GM18502 (cell line): Measurements from ENCODE around the gene THBS3.
"Not testable (repeated sequence)": the region's sequence is repeated elsewhere in the genome, so short reads cannot be mapped to it uniquely, and the experiment has no call there.

Experiments used
- ATAC-seq: cut with Tn5 transposase; IDR thresholded peaks from one replicate; pipeline ENCODE4 v1.9.1; 2021; ENCODE audit warnings: mild to moderate bottlenecking; ENCODE audit not compliant: unreplicated experiment, poor library complexity

Gene THBS3

DNA sequence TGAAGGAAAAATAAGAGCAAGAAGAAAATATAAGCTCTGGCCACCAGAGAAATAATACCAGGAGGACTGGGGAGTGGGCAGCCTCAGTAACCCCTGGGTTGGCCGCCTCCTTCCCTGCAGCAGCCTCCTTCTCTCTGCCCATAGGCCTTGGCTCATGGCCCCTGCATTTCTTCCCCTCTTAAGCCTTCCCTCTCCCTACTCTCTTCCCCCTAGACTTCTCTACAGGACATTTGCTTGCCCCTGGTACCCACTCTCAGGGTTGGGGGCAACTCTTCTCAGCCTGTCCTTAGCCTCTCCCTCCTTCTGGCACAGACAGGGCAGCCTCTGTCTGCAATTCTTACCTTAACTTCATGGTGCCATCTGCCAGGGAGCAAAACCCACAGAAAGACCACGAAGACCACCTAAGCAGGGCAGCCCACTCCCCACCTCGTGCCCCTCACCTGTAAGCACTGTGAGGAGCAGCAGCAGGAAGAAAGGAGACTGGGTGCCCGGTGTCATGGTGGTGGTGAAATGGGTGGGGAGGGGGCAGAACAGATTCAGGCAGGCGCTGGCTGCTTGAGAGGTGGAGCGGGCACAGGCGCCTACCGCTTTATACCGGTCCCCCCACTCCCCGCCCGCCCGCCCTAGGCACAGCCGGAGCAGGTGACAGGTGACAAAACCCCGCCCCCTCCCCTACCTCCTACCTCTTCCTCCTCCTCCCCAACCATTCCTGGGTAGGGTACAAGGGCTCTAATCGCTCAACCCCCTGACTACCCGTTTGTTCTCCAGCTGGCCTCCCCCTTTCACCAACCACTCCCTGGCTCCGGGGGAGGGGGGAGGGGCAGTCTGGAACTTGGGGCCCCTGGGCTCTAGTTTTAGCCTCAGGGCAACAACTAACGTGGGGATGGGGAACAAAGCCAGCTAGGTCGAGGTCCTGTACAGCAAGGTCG is 15.1 kb downstream of the THBS3 start:
- ATAC-seq, result no peak

DNA sequence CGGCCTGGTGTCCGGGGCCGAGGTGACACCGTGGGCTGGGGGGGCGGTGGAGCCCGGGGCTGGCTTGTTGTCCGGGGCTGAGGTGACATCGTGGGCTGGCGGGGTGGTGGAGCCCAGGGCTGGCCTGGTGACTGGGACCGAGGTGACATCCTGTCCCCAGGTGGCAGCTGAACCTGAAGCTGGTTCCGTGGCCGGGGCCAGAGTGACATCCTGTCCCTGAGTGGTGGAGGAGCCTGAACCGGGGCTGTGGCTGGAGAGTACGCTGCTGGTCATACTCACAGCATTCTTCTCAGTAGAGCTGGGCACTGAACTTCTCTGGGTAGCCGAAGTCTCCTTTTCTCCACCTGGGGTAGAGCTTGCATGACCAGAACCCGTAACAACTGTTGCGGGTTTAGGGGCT is 15.8 kb downstream of the THBS3 start:
- no peak for ATAC-seq

- not testable (repeated sequence) for ATAC-seq
These were observed 17.8 kb downstream of the THBS3 start for GRCh38 chr1:155189926-155190325.

DNA sequence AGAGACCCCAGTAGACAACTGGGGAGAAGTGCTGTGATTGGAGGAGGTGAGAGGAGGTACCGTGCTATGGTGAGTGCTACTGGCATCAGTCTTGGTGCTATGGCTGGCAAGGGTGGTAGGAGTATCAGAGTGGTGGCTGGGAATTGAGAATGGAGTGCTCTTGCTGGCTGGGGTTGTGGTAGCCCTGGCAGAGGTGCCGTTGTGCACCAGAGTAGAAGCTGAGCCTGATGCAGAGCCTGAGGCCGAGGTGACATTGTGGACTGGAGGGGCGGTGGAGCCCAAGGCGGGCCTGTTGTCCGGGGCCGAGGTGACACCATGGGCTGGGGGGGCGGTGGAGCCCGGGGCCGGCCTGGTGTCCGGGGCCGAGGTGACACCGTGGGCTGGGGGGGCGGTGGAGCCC is 19.4 kb downstream of the THBS3 start:
- no peak for ATAC-seq

GRCh38 chr1:155187456-155187891 is 20.2 kb downstream of the THBS3 start:
- ATAC-seq, result no peak

DNA sequence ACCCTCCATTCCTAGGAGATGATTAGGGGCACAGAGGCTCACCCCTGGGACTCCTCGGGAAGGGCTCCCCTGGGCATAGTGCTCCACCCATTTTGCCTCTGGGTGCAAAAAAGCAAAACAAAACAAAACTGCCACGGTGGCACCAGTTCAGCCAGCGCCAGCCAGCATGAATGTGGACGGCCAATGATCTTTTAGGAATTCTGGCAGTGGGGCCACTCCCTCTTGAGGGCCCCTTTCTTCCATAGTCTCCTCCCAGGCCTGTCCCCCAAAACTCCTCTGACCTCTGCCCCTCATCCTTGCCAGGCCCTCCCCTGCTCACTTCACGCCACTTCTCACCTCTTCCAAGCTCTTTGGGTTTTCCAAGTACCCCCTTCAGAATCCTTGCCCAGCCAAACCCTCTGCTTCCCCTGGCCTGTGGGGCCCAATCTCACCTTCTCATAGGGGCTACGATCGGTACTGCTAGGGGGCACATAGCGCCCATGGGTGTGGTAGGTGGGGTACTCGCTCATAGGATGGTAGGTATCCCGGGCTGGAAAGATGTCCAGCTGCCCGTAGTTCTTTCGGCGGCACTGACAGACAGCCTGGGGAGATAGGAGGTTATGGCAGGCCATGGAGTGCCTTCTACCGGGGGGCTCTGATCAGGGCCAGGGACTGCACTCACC is 20.8 kb downstream of the THBS3 start:
- ATAC-seq, result no peak

- ATAC-seq, result no peak
These were observed 21.5 kb downstream of the THBS3 start for GRCh38 chr1:155186067-155186793.

- peak; percentile 6 for ATAC-seq
These were observed 22.0 kb downstream of the THBS3 start for GRCh38 chr1:155185783-155186066.

DNA sequence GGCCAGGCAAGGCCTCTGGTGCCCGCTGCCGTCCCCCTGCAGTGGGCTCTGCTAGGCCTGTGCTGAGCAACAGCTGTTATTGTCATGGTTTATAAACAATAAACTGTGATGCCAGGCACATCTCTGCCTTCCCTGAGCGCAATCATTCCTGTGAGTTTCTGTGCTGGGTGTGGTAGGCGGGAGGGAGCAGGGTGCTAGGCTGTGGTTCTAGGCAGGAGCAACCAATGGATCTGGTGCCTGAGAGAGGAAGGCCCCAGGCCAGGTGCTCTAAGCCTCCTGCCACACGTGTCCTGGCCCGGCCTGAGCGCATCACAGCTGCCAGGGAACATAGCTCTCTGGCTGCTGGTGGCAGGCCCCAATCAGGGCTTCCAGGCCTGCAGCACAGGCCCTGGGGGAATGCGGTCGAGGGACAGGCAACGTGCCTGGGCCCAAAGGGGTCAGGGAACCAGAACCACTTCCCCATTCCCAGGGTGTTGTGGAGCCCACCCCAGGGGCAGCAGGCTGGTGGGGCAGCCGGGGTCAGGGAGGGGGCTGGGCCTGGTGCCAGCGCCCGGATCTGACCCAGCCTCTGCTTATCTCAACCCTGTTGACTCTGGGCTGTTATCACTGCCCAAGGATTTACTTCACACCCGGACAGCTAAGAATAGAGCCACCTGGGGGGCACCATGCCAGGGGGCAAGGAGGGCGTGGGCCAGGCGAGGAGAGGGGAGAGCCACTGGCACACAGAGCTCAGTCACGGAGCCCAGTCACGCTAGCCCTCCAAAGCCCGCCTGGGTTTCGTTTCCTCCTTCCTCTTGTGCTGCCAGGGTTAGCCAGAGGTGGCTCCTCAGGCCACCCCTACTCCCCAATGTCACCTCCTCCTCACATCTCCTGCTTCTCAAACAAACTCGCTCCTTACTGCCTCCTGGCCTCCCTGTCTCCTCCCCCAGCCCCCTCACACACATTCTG is 22.6 kb downstream of the THBS3 start:
- peak; percentile 82 for ATAC-seq

DNA sequence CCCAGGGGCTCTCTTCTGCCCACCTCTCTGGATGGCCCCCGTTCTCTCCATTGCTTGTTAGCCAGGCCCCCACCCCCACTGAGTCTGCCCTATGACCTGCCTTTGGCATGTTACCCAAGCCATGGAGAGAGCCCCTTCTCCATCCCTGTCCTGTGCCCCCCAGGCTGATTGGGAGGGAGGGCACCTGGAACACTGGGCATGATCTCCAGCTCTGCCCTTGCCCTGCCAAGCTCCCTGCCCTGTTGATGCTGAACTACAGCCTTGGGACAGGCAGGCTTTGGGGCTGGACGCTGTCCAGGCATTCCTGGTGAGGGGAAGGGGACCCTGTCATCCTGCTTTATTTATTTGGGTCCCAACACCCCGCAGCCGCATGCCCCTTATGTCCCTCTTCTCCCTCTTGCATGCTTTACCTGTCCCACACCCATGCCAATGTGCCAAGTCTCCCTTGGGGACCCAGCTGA is 23.3 kb downstream of the THBS3 start:
- ATAC-seq, result no peak

DNA sequence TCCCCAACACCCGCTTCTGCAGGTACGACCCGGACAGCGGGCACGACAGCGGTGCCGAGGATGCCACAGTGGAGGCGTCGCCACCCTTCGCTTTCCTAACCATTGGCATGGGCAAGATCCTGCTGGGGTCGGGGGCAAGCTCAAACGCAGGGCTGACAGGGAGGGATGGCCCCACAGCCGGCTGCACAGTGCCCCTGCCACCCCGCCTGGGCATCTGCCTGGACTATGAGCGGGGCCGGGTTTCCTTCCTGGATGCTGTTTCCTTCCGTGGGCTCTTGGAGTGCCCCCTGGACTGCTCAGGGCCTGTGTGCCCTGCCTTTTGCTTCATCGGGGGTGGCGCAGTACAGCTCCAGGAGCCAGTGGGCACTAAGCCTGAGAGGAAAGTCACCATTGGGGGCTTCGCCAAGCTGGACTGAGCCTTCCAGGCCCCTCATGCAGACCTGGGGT is 23.9 kb downstream of the THBS3 start:
- ATAC-seq, result no peak

DNA sequence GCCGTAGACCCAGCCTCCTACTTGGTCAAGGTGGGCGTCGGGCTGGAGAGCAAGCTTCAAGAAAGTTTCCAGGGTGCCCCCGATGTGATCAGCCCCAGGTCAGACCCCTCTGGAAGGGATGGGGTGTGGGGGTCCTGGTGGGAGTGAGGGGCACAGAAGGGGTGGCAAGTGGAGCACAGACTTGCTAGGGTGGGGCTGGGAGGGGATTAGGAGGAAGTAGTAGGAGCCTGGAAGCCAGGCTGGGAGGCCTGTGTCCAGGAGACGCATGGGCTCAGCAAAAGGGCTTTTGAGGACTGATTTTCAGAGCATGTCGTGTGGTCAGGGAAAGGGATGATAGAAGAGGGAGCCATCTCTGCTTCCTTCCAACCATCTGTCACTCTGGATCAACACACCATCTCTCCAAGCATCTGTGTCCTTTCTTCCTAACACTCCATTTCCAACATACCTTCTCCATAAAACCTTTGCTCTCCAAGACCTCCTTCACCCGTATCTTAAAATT is 25.6 kb downstream of the THBS3 start:
- no peak for ATAC-seq

GRCh38 chr1:155181371-155182051 is 26.2 kb downstream of the THBS3 start:
- no peak for ATAC-seq

- ATAC-seq, result no peak
These were observed 28.3 kb downstream of the THBS3 start for GRCh38 chr1:155179112-155180031.

DNA sequence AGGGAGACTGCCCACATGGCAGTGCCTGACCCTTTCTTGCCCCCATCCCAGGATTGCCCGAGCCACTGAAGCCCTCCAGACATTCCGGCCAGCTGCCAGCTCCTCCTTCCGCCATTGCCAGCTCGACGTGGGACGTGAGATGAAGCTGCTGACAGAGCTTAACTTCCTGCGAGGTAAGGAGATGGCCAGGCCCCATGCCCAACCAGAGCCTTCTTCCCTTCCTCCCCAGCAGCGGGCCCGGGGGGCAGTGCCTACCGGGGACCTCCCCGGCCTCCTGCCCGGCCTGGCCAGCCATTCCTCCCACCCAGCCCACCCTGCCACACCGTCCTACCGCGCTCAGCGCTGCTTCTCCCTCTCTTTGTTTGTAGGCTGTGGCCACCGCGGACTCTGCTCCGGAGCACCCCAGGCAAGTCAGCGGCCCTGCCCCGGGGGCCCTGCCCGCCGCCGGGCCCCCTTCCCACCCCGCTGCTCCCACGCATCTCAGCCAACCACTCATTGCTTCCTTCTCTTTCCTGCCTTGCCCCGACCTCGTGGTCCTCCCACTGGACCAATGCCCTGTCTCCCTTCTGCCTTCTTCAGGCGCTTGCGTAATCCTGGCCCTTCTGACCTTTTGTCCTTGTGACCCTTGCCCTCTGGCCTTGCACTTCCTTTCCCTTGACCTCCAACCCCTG is 29.1 kb downstream of the THBS3 start:
- no peak for ATAC-seq

- no peak for ATAC-seq
These were observed 29.8 kb downstream of the THBS3 start for GRCh38 chr1:155177918-155178281.

DNA sequence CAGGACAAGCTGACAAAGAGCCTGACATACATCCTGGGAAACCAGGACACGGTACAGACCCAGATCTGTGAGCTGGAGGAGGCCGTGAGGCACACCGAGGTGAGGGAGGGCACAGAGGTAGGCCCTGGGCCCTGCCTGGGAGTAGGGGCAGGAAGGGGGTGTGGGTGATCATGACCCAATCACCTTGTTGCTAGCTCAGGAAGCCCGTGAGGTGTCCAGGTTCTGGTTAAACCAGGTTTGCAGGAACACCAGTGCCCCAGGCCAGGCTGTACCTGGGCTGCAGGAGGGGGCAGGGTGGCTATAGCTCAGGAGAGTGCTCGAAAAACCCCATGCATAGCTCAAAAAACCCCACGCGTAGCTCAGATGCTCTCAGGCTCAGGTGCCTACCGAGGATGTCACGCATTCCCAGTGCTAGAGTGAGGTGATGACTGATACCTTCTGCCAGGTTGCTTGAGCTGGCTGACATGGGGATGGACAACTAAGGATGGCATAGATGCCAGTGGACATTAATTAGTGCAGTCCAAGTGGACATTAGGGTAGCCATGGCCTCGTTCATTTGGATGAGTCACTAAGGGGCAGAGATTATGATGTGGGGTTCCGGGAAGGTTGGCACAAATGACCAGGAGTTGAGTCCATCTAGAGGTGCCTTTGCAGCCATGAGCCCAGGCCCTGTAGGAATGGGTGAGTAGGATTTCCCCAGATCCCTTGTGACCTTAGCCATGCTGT is 30.3 kb downstream of the THBS3 start:
- no peak for ATAC-seq
